Ascending aorta (tissue), 2 donors: ENCODE data around the gene KCNH2. TPM values are rescaled to one million over a fixed set of nuclear protein-coding genes. Genes with fewer than 3 reads are reported as not detected.

Experiments
- DNase-seq, 2 donors: peaks; one replicate each; pipeline ENCODE4 v3.0.0-alpha.2; 2019; ENCODE audit warnings: low spot score in 2 of 2
- H3K27ac ChIP-seq, 2 donors: fragments of 200-600 bp; sonication (generic); one replicate each; pipeline ENCODE4 v1.5.1; 2016 to 2017; ENCODE audit warnings: mild to moderate bottlenecking in 1 of 2
- H3K27me3 ChIP-seq: fragments of 200-600 bp; sonication (generic); one replicate; pipeline ENCODE4 v1.5.1; 2017
- H3K36me3 ChIP-seq, 2 donors: fragments of 200-600 bp; sonication (generic); one replicate each; pipeline ENCODE4 v1.5.1; 2016
- H3K4me1 ChIP-seq, 2 donors: fragments of 200-600 bp; sonication (generic); one replicate each; pipeline ENCODE4 v1.5.1; 2016 to 2017; ENCODE audit warnings: mild to moderate bottlenecking in 1 of 2
- H3K4me3 ChIP-seq, 2 donors: fragments of 200-600 bp; sonication (generic); one replicate each; pipeline ENCODE4 v1.5.1; 2016 to 2017; ENCODE audit warnings: mild to moderate bottlenecking in 1 of 2
- H3K9me3 ChIP-seq, 2 donors: fragments of 200-600 bp; sonication (generic); one replicate each; pipeline ENCODE4 v1.5.1; 2016
- intact Hi-C: fragments of 100-400 bp; cut with DNase I; formaldehyde crosslinking; loops from one replicate; pipeline ENCODE4 v1.15.1; 2023
- total RNA-seq: library from RNA; depleted of rRNA; stranded (reverse); fragments of >200 nt; gene quantifications from one replicate; pipeline ENCODE4 v1.1.0, GENCODE V29; 2016
- TF ChIP-seq, protein P1 (sequence below), 3 experiments: fragments of 200-600 bp in 2 of 3; fragments of 450-650 bp in 1 of 3; sonication (generic) in 2 of 3; IDR thresholded peaks; one replicate each; pipeline ENCODE4 v1.5.1; 2016 to 2019; ENCODE audit warnings: antibody characterized with exemption in 3 of 3, mild to moderate bottlenecking in 1 of 3, moderate library complexity in 1 of 3

KCNH2 gene
- total RNA-seq, 1 donor from 2014 or later: not detected

DNA sequence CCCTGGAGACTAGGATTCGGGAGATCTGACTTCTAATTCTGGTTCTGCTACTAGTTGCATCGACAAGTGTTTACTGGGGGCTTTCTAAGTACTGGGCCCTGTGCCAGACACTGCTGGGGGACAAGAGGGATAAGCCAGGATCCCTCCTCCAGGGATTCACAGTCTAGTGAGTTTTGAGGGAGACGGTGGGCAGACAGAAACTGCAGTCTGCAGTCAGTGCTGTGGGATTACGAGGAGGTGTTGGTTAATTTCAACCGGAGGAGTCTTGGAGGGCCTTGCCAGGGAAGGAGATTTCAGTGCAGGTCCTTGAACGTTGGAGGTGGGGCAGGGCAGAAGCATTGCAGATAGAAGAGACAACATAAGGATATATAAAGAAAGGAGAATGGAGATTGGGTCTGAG is 3.5 kb upstream of the KCNH2 start:
- Histone ChIP-seq H3K4me1 (peaks cover 3 to 8% of the 10 kb centered on the region in 2 donors), H3K4me3 (no peak overlapping the region), H3K36me3 (no peaks in the 10 kb centered on the region), H3K9me3 (no peaks in the 10 kb centered on the region), H3K27ac (no peak overlapping the region), H3K27me3 (peaks cover 15% of the 10 kb centered on the region)
- intact Hi-C loops: no loop called here
- no peak for DNase-seq
- TF ChIP-seq, protein P1, sequence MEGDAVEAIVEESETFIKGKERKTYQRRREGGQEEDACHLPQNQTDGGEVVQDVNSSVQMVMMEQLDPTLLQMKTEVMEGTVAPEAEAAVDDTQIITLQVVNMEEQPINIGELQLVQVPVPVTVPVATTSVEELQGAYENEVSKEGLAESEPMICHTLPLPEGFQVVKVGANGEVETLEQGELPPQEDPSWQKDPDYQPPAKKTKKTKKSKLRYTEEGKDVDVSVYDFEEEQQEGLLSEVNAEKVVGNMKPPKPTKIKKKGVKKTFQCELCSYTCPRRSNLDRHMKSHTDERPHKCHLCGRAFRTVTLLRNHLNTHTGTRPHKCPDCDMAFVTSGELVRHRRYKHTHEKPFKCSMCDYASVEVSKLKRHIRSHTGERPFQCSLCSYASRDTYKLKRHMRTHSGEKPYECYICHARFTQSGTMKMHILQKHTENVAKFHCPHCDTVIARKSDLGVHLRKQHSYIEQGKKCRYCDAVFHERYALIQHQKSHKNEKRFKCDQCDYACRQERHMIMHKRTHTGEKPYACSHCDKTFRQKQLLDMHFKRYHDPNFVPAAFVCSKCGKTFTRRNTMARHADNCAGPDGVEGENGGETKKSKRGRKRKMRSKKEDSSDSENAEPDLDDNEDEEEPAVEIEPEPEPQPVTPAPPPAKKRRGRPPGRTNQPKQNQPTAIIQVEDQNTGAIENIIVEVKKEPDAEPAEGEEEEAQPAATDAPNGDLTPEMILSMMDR (IDR thresholded peaks at IDR 0.05): no peak

DNA sequence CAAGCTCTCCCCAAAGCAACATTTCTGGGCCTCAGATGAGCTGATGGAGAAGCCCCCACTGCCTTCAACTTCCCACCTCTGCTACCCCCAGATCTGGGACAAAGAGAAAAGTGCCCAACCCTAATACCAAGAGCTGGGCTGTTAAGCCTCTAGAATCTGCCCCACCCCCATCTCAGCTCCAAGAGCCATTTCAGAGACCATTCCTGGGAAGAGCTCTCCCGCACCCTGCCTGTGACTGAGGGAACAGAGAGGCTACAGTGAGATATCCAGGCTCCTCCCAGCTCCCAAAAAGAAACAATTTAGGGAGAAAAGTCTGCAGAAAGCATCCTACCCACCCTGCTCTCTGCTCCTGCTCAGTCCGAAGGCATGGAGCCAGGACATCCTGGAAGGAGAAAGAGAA is 2.5 kb upstream of the KCNH2 start:
- no peak overlapping the region for H3K4me3 ChIP-seq
- no peaks in the 10 kb centered on the region for H3K36me3 ChIP-seq
- peaks cover 3 to 8% of the 10 kb centered on the region in 2 donors for H3K4me1 ChIP-seq
- DNase-seq: no peak
- peaks cover 22% of the 10 kb centered on the region for H3K27me3 ChIP-seq
- H3K9me3 ChIP-seq: no peaks in the 10 kb centered on the region
- H3K27ac ChIP-seq: no peak overlapping the region
- TF ChIP-seq, protein P1 (IDR thresholded peaks at IDR 0.05): no peak
- intact Hi-C loops: no loop called here

DNA sequence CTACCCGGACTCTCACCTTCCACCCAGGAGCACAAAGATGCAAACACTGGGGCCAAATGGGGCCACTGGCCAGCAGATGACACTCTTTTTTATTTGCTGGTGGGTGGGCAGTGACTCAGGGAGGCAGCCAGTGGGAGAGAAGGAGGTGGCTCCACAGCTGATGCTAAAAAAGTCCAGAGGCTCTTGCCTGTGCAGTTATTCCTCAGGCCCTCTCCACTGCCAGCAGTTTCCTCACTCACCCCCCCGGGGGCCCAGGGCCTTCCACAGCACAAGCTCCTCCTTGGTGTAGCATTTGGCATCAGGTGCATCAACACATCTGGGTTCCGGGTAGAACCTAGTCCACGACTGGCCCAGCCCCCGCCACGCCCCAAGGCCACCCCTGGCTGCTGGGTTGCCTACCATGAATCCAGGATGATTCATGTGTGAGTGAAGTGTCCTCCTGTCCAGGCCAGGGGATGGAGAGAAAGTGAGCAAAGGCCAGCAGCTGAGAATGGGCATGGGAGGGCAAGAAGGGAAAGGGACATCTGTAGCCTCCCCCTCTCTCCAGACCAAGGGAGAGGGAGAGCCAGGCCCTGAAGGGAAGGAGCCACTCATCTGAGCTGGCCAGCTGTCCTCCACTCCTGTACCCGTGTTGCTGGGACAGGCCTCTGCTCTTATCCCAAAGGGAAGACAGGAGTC is 1.7 kb upstream of the KCNH2 start:
- H3K4me3 ChIP-seq: peak overlapping the region in 1 of 2 donors; percentile 61
- no peak for DNase-seq
- no peak overlapping the region for H3K27ac ChIP-seq
- intact Hi-C loops: no loop called here
- no peaks in the 10 kb centered on the region for H3K9me3 ChIP-seq
- peaks cover 28% of the 10 kb centered on the region for H3K27me3 ChIP-seq
- H3K4me1 ChIP-seq: peaks cover 4 to 8% of the 10 kb centered on the region in 2 donors
- H3K36me3 ChIP-seq: no peaks in the 10 kb centered on the region
- TF ChIP-seq, protein P1 (IDR thresholded peaks at IDR 0.05): no peak

DNA sequence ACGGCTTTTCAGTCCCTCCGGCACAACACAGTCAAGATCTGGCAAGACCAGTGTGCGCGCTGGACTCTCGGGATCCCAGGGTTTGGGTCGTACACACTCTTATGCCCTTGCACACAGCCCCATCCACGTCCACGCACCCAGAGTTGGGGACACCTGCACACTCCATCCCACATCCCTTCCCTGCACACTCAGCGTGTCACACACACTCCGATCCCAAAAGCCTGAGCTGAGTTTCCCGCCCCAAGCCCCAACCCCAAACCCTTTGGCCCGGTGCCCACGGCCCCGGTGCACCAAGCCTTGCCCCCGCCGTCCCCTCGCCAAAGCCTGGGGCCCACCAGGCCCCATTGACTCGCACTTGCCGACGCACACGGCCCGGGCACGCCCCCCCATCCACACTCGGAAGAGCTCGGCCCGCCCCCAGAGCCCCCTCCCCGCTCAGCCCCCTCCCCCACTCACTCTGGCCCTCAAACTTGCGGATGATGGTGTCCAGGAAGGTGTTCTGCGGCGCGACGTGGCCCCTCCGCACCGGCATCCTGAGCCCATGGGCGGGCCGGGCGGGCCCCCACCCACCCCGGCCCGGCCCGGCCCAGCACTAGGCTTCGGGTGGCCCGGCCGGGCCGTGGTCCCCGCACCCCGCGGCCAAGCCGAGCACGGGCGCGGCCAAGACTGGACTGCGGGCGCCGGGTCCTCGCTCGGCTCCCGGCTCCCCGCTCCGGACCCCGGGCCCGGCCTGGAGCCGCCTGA is 567 bp downstream of the KCNH2 start:
- Histone ChIP-seq H3K36me3 (no peaks in the 10 kb centered on the region), H3K4me3 (peak overlapping the region; percentile 48 to 61), H3K4me1 (peaks cover 8 to 10% of the 10 kb centered on the region in 2 donors), H3K9me3 (no peaks in the 10 kb centered on the region), H3K27me3 (peaks cover 41% of the 10 kb centered on the region), H3K27ac (no peak overlapping the region)
- TF ChIP-seq, protein P1 (IDR thresholded peaks at IDR 0.05): no peak
- intact Hi-C loops: no loop called here
- no peak for DNase-seq

DNA sequence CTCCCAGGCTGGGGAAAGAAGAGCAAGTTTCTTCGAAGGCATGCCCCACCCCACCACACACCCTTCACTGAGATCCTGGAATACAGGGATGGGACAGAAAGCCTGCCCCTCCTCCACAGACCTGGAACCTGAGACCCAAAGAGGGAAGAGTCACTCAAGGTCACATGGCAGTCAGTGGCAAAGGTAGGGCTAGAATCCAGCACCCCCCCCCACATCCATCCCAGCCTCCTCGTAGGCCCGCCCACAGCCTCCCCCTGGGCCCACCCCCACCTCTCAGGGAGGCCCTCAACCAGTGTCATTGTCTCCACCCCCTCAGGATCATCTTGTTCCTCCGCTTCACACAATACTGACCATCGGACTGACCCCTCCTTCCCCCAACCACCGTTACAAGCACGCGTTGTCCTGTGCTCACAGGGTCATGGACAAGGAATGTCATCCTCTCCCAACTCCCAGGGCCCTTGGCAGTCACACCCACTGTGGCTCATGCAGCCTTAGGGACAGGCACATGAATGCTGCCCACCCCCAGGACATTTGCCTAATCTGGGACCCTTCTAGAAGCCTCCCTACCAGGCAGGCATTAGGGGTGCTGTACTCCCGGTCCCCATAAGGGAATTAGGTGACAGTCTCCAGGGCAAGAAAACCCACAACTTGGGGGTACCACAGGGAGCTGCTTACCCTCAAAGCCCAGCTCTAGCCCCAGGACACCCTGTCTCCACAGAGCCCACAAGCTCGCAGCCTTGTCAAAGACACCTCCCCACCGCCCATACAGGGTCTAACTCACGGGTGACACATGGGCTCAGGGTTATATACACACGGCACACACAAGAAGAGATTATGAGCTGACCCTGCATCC is 1.4 kb downstream of the KCNH2 start:
- DNase-seq: no peak
- Histone ChIP-seq H3K9me3 (no peaks in the 10 kb centered on the region), H3K4me1 (peaks cover 8 to 10% of the 10 kb centered on the region in 2 donors), H3K4me3 (no peak overlapping the region), H3K27ac (no peak overlapping the region), H3K36me3 (no peaks in the 10 kb centered on the region), H3K27me3 (peaks cover 41% of the 10 kb centered on the region)
- intact Hi-C loops: no loop called here
- TF ChIP-seq, protein P1 (IDR thresholded peaks at IDR 0.05): no peak
